GM12878 (cell line): ENCODE measurements around the gene CSMD2. TPM values are rescaled to one million over a fixed set of nuclear protein-coding genes. Genes with fewer than 3 reads are reported as not detected.

Experiments used
- ATAC-seq: fragments of 200-7000 bp; cut with Tn5 transposase; 3 replicates; pipeline ENCODE4 v1.9.1; 2020; ENCODE audit warnings: mild to moderate bottlenecking, moderate library complexity
- BruUV-seq: library from RNA; stranded (reverse); fragments of 400-500 nt; replicated peaks from 2 replicates; lab custom pipeline; 2021; lab: Mats Ljungman, UMichigan
- CTCF ChIA-PET: fragments of 300-600 bp; sonication (Branson Sonifier 250); formaldehyde crosslinking; extraction: SDS; loops from one replicate; lab custom pipeline; 2021; ENCODE audit warnings: inconsistent platforms; lab: Yijun Ruan, JAX
- POLR2A ChIA-PET: fragments of 350-600 bp; formaldehyde crosslinking; extraction: SDS; loops from one replicate; lab custom pipeline; 2021; ENCODE audit warnings: inconsistent platforms; lab: Charles Lee
- RAD21 ChIA-PET: fragments of 300-600 bp; sonication (Branson Sonifier 250); formaldehyde crosslinking; loops from one replicate; lab custom pipeline; 2023; ENCODE audit warnings: antibody characterized with exemption; ENCODE audit not compliant: unreplicated experiment; lab: Charles Lee
- SMC1A ChIA-PET: fragments of 300-600 bp; sonication (Branson Sonifier 250); formaldehyde crosslinking; loops from one replicate; lab custom pipeline; 2023; ENCODE audit not compliant: unreplicated experiment, uncharacterized antibody; lab: Charles Lee
- DNase-seq: peaks from one replicate; pipeline ENCODE4 v3.0.0-alpha.2; 2011; ENCODE audit warnings: low read depth, low spot score
- FAIRE-seq: peaks from 3 replicates; lab custom pipeline; 2011; peaks lifted over from hg19 to GRCh38; lab: Jason Lieb, UNC
- H2AFZ ChIP-seq: 2 replicates; pipeline ENCODE4 v1.6.0; 2011; ENCODE audit warnings: low read depth, low read length, control low read depth; ENCODE audit not compliant: control insufficient read depth
- H3K27ac ChIP-seq: 2 replicates; pipeline ENCODE4 v1.5.1; 2011; ENCODE audit warnings: control low read depth; ENCODE audit not compliant: control insufficient read depth, insufficient read depth
- H3K27me3 ChIP-seq, 2 experiments: replicated peaks in 1 of 2; 2 replicates each; pipeline versions ENCODE4 v1.6.0 to v1.6.1; 2011; ENCODE audit warnings: low read length in 1 of 2; ENCODE audit not compliant: control insufficient read depth in 2 of 2, insufficient read depth in 2 of 2
- H3K36me3 ChIP-seq, 2 experiments: 2 replicates each; pipeline ENCODE4 v1.5.1; 2011; ENCODE audit warnings: low read length in 1 of 2; ENCODE audit not compliant: control insufficient read depth in 2 of 2, insufficient read depth in 2 of 2
- H3K4me1 ChIP-seq: 2 replicates; pipeline ENCODE4 v1.6.1; 2011; ENCODE audit warnings: mild to moderate bottlenecking, low read length, moderate library complexity, mixed read lengths; ENCODE audit not compliant: control insufficient read depth, insufficient read depth
- H3K4me2 ChIP-seq: 2 replicates; pipeline ENCODE4 v1.6.0; 2011; ENCODE audit warnings: control low read depth; ENCODE audit not compliant: control insufficient read depth, insufficient read depth
- H3K4me3 ChIP-seq: fragments of 200-600 bp; sonication (generic); 2 replicates; pipeline ENCODE4 v1.5.1; 2016
- H3K79me2 ChIP-seq: 2 replicates; pipeline ENCODE4 v1.6.0; 2011; ENCODE audit warnings: low read length; ENCODE audit not compliant: control insufficient read depth, insufficient read depth
- H3K9ac ChIP-seq: 2 replicates; pipeline ENCODE4 v1.8.0; 2011; ENCODE audit warnings: low read length, control low read depth, mixed read lengths; ENCODE audit not compliant: control insufficient read depth, insufficient read depth
- H3K9me3 ChIP-seq: replicated peaks from 3 replicates; pipeline ENCODE4 v1.5.1; 2011; ENCODE audit warnings: mild to moderate bottlenecking, low read length; ENCODE audit not compliant: control insufficient read depth, insufficient read depth
- H4K20me1 ChIP-seq: 2 replicates; pipeline ENCODE4 v1.6.0; 2011; ENCODE audit not compliant: control insufficient read depth, insufficient read depth
- ATF2 ChIP-seq: IDR thresholded peaks from 2 replicates; pipeline ENCODE4 v1.6.1; 2012; ENCODE audit warnings: low read length, inconsistent platforms
- CEBPB ChIP-seq, 2 experiments: fragments of 150-350 bp in 1 of 2; IDR thresholded peaks; 2 replicates each; pipeline ENCODE4 v1.6.1; 2012 to 2014; ENCODE audit warnings: low read depth in 2 of 2, low read length in 2 of 2, borderline replicate concordance in 1 of 2, inconsistent platforms in 1 of 2
- E2F8 ChIP-seq: fragments of 450-650 bp; IDR thresholded peaks from 2 replicates; pipeline ENCODE4 v1.6.1; 2018; ENCODE audit warnings: mild to moderate bottlenecking, low read depth, moderate library complexity; ENCODE audit not compliant: partially characterized antibody
- IKZF2 ChIP-seq, 2 experiments: fragments of 450-650 bp; IDR thresholded peaks; 2 replicates each; pipeline ENCODE4 v1.6.1; 2017; ENCODE audit warnings: mild to moderate bottlenecking in 2 of 2, moderate library complexity in 2 of 2
- IRF4 ChIP-seq: IDR thresholded peaks from 2 replicates; pipeline ENCODE4 v1.6.1; 2011; ENCODE audit warnings: low read depth, low read length
- IRF5 ChIP-seq: fragments of 450-650 bp; IDR thresholded peaks from 2 replicates; pipeline ENCODE4 v1.6.1; 2017; ENCODE audit warnings: borderline replicate concordance
- KAT2A ChIP-seq: conservative IDR thresholded peaks from 2 replicates; pipeline ENCODE4 v1.6.1; 2011; ENCODE audit warnings: low read depth, low read length; ENCODE audit not compliant: control insufficient read depth
- NFXL1 ChIP-seq: fragments of 450-650 bp; IDR thresholded peaks from 2 replicates; pipeline ENCODE4 v1.6.1; 2017; ENCODE audit warnings: antibody characterized with exemption, mild to moderate bottlenecking, borderline replicate concordance
- PAX5 ChIP-seq: IDR thresholded peaks from 2 replicates; pipeline ENCODE4 v1.6.1; 2011; ENCODE audit warnings: low read depth, low read length, borderline replicate concordance
- TARDBP ChIP-seq: IDR thresholded peaks from 2 replicates; pipeline ENCODE4 v1.6.1; 2016; ENCODE audit warnings: borderline replicate concordance
- ZBTB33 ChIP-seq: fragments of 450-650 bp; IDR thresholded peaks from 2 replicates; pipeline ENCODE4 v1.6.1; 2017; ENCODE audit warnings: mild to moderate bottlenecking
- WGBS: methylation state at CpG from one replicate; pipeline ENCODE4 v1.1.6; 2016; ENCODE audit warnings: low lambda C conversion rate; ENCODE audit not compliant: insufficient replicate concordance, insufficient coverage; ENCODE audit errors: missing lambda C conversion rate; 5-methylcytosine and 5-hydroxymethylcytosine counted together
- in situ Hi-C: fragments of 300-500 bp; cut with MboI; formaldehyde crosslinking; loops from 9 replicates; pipeline ENCODE4 v1.14.3; 2018; ENCODE audit warnings: mixed read lengths
- intact Hi-C: fragments of 100-400 bp; cut with micrococcal nuclease; formaldehyde crosslinking; loops from one replicate; pipeline ENCODE4 v1.14.2; 2022; ENCODE audit not compliant: unreplicated experiment
- polyA plus RNA-seq, 11 experiments: library from polyadenylated mRNA; depleted of rRNA in 4 of 11; unstranded in 6 of 11; stranded (reverse) in 5 of 11; fragments of >200 nt; fragmentation: Nextera tagmentation in 4 of 11; fragmentation: Illumina TruSeq in 1 of 11; extraction: Ambion mirVana in 4 of 11; extraction: Trizol in 1 of 11; gene quantifications; 1 replicate in 1 of 11; 2 replicates in 10 of 11; pipeline versions ENCODE4 v1.2.1 to v1.2.3, GENCODE V29; 2011 to 2016; ENCODE audit warnings: inconsistent platforms in 2 of 11, missing spikeins in 2 of 11, low read depth in 1 of 11
- total RNA-seq, 4 experiments: library from RNA; depleted of rRNA in 3 of 4; stranded (reverse); fragments of >200 nt in 3 of 4; fragmentation: Illumina TruSeq in 1 of 4; extraction: Trizol in 1 of 4; gene quantifications; 2 replicates each; pipeline versions ENCODE4 v1.2.1 to v1.2.3, GENCODE V29; 2013 to 2021

CSMD2 gene
- total and polyA plus RNA-seq, 10 of the 15 experiments (the other 5 are each of a cell fraction or from before 2014, with no cell fraction given), result under 0.01 TPM; not detected in 9

- TF ChIP-seq ZBTB33 (no peak), NFXL1 (no peak), E2F8 (no peak), TARDBP (no peak), KAT2A (no peak), IRF4 (no peak), CEBPB (IDR thresholded peaks at IDR 0.05; ENCODE audit: borderline replicate concordance in 1 of 2, low read depth in 2 of 2, low read length in 2 of 2) (no peak), PAX5 (no peak), ATF2 (no peak), IKZF2 (IDR thresholded peaks at IDR 0.05) (no peak), IRF5 (no peak)
- SMC1A ChIA-PET, result no interaction called here
- ATAC-seq (no peak), FAIRE-seq (no peak), DNase-seq (no peak)
- H3K27ac ChIP-seq, result no peak overlapping the region
- H2AFZ ChIP-seq, result no peak overlapping the region
- 75% methylated on average over 4 of the region's 4 CpGs for WGBS
- RAD21 ChIA-PET, result no interaction called here
- H3K36me3 ChIP-seq, result no peaks in the 10 kb centered on the region
- in situ Hi-C loops (no loop called here), intact Hi-C loops (no loop called here)
- no peaks in the 10 kb centered on the region for H3K79me2 ChIP-seq
- no peak overlapping the region for H3K9ac ChIP-seq
- H3K4me1 ChIP-seq, result no peaks in the 10 kb centered on the region
- H3K9me3 ChIP-seq, result no peaks in the 10 kb centered on the region
- no peak overlapping the region for H3K4me3 ChIP-seq
- CTCF ChIA-PET, result no interaction called here
- no peaks in the 10 kb centered on the region for H3K27me3 ChIP-seq
- POLR2A ChIA-PET, result no interaction called here
- H3K4me2 ChIP-seq, result no peak overlapping the region
- no TSS peak for BruUV-seq
- no peaks in the 10 kb centered on the region for H4K20me1 ChIP-seq
These were observed 328.1 kb downstream of the CSMD2 start for GRCh38 chr1:33836911-33837310.
